Measurements from ENCODE around the gene PROB1. TPM values are rescaled to one million over a fixed set of nuclear protein-coding genes. Genes with fewer than 3 reads are reported as not detected.

Gene PROB1
- total and polyA plus RNA-seq, 9 of the 15 experiments (the other 6 are each of a cell fraction or from before 2014, with no cell fraction given), result 0.01 to 1.8 (median 0.47) TPM

DNA sequence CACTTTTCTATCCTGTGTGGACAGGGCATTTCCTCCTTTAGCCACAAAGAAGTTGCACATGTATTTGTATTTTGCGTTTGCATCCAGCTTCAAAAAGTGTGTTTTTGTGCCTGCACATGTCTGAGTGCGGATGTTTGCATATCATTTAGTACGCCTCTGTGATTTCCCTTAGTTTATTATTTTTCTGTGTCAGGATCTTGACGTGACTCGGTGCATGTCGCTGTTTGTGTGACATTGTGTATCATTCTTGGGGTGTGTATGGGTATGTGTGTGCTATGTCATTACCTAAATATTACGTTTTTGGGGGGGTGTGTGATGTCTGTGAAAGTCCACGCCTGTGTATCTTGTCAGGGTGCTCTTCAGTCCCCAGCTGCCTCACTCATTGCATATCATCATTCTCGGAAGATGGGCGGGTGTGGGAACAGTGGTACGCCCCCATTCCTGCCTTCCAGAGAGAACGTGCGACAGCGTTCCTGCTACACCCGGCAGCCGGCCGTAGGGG, 53.7 kb downstream of the PROB1 start (continued):
- TF ChIP-seq GATA2 (CRISPR knock-in tag; IDR thresholded peaks at IDR 0.05) (no peak), FOS (IDR thresholded peaks at IDR 0.05; ENCODE audit: extremely low read depth, insufficient read length) (no peak), POLR2AphosphoS2 (IDR thresholded peaks at IDR 0.05; ENCODE audit: low read length) (no peak), MTA1 (IDR thresholded peaks at IDR 0.05; ENCODE audit: borderline replicate concordance) (no peak), NRF1 (conservative IDR thresholded peaks at IDR 0.05 in 1 of 2, IDR thresholded peaks at IDR 0.05 in 1 of 2) (peak; percentile 63 to 80; a peak in 2 of 4 replicates), MECOM (CRISPR knock-in tag; IDR thresholded peaks at IDR 0.05) (peak; percentile 74; the same call in 1 of the 2 replicates), SMAD1 (IDR thresholded peaks at IDR 0.05; ENCODE audit: low read depth, low read length, partially characterized antibody) (no peak)
- TF ChIP-seq, protein P1, sequence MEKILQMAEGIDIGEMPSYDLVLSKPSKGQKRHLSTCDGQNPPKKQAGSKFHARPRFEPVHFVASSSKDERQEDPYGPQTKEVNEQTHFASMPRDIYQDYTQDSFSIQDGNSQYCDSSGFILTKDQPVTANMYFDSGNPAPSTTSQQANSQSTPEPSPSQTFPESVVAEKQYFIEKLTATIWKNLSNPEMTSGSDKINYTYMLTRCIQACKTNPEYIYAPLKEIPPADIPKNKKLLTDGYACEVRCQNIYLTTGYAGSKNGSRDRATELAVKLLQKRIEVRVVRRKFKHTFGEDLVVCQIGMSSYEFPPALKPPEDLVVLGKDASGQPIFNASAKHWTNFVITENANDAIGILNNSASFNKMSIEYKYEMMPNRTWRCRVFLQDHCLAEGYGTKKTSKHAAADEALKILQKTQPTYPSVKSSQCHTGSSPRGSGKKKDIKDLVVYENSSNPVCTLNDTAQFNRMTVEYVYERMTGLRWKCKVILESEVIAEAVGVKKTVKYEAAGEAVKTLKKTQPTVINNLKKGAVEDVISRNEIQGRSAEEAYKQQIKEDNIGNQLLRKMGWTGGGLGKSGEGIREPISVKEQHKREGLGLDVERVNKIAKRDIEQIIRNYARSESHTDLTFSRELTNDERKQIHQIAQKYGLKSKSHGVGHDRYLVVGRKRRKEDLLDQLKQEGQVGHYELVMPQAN (IDR thresholded peaks at IDR 0.05; ENCODE audit: borderline replicate concordance), result peak; percentile 77; the same call in 1 of the 2 replicates
- TF ChIP-seq, protein P2, sequence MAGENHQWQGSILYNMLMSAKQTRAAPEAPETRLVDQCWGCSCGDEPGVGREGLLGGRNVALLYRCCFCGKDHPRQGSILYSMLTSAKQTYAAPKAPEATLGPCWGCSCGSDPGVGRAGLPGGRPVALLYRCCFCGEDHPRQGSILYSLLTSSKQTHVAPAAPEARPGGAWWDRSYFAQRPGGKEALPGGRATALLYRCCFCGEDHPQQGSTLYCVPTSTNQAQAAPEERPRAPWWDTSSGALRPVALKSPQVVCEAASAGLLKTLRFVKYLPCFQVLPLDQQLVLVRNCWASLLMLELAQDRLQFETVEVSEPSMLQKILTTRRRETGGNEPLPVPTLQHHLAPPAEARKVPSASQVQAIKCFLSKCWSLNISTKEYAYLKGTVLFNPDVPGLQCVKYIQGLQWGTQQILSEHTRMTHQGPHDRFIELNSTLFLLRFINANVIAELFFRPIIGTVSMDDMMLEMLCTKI (IDR thresholded peaks at IDR 0.05; ENCODE audit: partially characterized antibody), result no peak
- TF ChIP-seq, protein P3, sequence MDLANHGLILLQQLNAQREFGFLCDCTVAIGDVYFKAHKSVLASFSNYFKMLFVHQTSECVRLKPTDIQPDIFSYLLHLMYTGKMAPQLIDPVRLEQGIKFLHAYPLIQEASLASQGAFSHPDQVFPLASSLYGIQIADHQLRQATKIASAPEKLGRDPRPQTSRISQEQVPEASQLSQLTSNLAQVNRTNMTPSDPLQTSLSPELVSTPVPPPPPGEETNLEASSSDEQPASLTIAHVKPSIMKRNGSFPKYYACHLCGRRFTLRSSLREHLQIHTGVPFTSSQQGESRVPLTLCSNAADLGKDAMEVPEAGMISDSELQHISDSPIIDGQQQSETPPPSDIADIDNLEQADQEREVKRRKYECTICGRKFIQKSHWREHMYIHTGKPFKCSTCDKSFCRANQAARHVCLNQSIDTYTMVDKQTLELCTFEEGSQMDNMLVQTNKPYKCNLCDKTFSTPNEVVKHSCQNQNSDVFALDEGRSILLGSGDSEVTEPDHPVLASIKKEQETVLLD (IDR thresholded peaks at IDR 0.05), result peak; percentile 56; the same call in 1 of the 2 replicates
- TF ChIP-seq, protein P4, sequence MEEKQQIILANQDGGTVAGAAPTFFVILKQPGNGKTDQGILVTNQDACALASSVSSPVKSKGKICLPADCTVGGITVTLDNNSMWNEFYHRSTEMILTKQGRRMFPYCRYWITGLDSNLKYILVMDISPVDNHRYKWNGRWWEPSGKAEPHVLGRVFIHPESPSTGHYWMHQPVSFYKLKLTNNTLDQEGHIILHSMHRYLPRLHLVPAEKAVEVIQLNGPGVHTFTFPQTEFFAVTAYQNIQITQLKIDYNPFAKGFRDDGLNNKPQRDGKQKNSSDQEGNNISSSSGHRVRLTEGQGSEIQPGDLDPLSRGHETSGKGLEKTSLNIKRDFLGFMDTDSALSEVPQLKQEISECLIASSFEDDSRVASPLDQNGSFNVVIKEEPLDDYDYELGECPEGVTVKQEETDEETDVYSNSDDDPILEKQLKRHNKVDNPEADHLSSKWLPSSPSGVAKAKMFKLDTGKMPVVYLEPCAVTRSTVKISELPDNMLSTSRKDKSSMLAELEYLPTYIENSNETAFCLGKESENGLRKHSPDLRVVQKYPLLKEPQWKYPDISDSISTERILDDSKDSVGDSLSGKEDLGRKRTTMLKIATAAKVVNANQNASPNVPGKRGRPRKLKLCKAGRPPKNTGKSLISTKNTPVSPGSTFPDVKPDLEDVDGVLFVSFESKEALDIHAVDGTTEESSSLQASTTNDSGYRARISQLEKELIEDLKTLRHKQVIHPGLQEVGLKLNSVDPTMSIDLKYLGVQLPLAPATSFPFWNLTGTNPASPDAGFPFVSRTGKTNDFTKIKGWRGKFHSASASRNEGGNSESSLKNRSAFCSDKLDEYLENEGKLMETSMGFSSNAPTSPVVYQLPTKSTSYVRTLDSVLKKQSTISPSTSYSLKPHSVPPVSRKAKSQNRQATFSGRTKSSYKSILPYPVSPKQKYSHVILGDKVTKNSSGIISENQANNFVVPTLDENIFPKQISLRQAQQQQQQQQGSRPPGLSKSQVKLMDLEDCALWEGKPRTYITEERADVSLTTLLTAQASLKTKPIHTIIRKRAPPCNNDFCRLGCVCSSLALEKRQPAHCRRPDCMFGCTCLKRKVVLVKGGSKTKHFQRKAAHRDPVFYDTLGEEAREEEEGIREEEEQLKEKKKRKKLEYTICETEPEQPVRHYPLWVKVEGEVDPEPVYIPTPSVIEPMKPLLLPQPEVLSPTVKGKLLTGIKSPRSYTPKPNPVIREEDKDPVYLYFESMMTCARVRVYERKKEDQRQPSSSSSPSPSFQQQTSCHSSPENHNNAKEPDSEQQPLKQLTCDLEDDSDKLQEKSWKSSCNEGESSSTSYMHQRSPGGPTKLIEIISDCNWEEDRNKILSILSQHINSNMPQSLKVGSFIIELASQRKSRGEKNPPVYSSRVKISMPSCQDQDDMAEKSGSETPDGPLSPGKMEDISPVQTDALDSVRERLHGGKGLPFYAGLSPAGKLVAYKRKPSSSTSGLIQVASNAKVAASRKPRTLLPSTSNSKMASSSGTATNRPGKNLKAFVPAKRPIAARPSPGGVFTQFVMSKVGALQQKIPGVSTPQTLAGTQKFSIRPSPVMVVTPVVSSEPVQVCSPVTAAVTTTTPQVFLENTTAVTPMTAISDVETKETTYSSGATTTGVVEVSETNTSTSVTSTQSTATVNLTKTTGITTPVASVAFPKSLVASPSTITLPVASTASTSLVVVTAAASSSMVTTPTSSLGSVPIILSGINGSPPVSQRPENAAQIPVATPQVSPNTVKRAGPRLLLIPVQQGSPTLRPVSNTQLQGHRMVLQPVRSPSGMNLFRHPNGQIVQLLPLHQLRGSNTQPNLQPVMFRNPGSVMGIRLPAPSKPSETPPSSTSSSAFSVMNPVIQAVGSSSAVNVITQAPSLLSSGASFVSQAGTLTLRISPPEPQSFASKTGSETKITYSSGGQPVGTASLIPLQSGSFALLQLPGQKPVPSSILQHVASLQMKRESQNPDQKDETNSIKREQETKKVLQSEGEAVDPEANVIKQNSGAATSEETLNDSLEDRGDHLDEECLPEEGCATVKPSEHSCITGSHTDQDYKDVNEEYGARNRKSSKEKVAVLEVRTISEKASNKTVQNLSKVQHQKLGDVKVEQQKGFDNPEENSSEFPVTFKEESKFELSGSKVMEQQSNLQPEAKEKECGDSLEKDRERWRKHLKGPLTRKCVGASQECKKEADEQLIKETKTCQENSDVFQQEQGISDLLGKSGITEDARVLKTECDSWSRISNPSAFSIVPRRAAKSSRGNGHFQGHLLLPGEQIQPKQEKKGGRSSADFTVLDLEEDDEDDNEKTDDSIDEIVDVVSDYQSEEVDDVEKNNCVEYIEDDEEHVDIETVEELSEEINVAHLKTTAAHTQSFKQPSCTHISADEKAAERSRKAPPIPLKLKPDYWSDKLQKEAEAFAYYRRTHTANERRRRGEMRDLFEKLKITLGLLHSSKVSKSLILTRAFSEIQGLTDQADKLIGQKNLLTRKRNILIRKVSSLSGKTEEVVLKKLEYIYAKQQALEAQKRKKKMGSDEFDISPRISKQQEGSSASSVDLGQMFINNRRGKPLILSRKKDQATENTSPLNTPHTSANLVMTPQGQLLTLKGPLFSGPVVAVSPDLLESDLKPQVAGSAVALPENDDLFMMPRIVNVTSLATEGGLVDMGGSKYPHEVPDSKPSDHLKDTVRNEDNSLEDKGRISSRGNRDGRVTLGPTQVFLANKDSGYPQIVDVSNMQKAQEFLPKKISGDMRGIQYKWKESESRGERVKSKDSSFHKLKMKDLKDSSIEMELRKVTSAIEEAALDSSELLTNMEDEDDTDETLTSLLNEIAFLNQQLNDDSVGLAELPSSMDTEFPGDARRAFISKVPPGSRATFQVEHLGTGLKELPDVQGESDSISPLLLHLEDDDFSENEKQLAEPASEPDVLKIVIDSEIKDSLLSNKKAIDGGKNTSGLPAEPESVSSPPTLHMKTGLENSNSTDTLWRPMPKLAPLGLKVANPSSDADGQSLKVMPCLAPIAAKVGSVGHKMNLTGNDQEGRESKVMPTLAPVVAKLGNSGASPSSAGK (IDR thresholded peaks at IDR 0.05), result 0 out of 2 replicates have a peak, but pooled peaks have one; percentile 50
